Psoas muscle (tissue), 8 donors: Measurements from ENCODE around the gene EEF2K. TPM values are rescaled to one million over a fixed set of nuclear protein-coding genes. Genes with fewer than 3 reads are reported as not detected.
"Not testable (repeated sequence)": the region's sequence is repeated elsewhere in the genome, so short reads cannot be mapped to it uniquely, and the experiment has no call there.

ENCODE experiments used
- ATAC-seq, 4 donors: fragments of 200-7000 bp; cut with Tn5 transposase; one replicate each; pipeline ENCODE4 v1.9.1; 2020; ENCODE audit warnings: moderate library complexity in 3 of 4, mild to moderate bottlenecking in 2 of 4
- DNase-seq, 2 donors: peaks; one replicate each; pipeline ENCODE4 v3.0.0-alpha.2; 2020
- H3K27ac ChIP-seq: fragments of 200-600 bp; one replicate; pipeline ENCODE4 v1.8.0; 2022
- H3K27me3 ChIP-seq, 3 donors: fragments of 200-600 bp in 1 of 3; one replicate each; pipeline versions ENCODE4 v1.6.1 to v1.8.0; 2013 to 2022; ENCODE audit warnings: low read length in 2 of 3, mild to moderate bottlenecking in 2 of 3, moderate library complexity in 1 of 3; ENCODE audit not compliant: insufficient read depth in 3 of 3
- H3K36me3 ChIP-seq, 2 donors: fragments of 200-600 bp in 1 of 2; one replicate each; pipeline versions ENCODE4 v1.6.1 to v1.8.0; 2013 to 2022; ENCODE audit warnings: low read depth in 1 of 2, mild to moderate bottlenecking in 1 of 2, moderate library complexity in 1 of 2; ENCODE audit not compliant: insufficient read depth in 1 of 2
- H3K4me1 ChIP-seq: fragments of 200-600 bp; one replicate; pipeline ENCODE4 v1.8.0; 2022
- H3K4me3 ChIP-seq: fragments of 200-600 bp; one replicate; pipeline ENCODE4 v1.8.0; 2022; ENCODE audit warnings: mild to moderate bottlenecking
- H3K9me3 ChIP-seq: fragments of 200-600 bp; one replicate; pipeline ENCODE4 v1.8.0; 2022
- WGBS, 3 donors: extraction: QIAGEN DNeasy Blood & Tissue Kit; methylation state at CpG; one replicate each; pipeline versions ENCODE4 v1.1.6 to v1.1.7; 2013; 5-methylcytosine and 5-hydroxymethylcytosine counted together
- intact Hi-C, 2 donors: fragments of 100-400 bp; cut with DNase I; formaldehyde crosslinking; loops; one replicate each; pipeline versions ENCODE4 v1.11.0 to v1.14.2; 2022
- polyA plus RNA-seq, 3 donors: library from polyadenylated mRNA; stranded (reverse); fragments of 200-250 nt; gene quantifications; one replicate each; pipeline ENCODE4 v1.2.3, GENCODE V29; 2013
- total RNA-seq, 4 donors: library from RNA; stranded (reverse); fragmentation: NEBNext Ultra II Directional in 2 of 4; extraction: Animal tissue kit (Norgen Biotek cat#: 25700) in 2 of 4; gene quantifications; one replicate each; pipeline versions ENCODE4 v1.2.1 to v1.2.4, GENCODE V29; 2021 to 2023
- TF ChIP-seq, protein P1 (sequence below): fragments of 200-600 bp; IDR thresholded peaks from one replicate; pipeline ENCODE4 v1.8.0; 2022; ENCODE audit warnings: antibody characterized with exemption
- donor health status: healthy with polysubstance abuse.
- donor health status: DM: no; HTN: no; CAD: no; lungs with moderate emphysema.
- donor health status: Bipolar disorder and iron deficiency.
- donor health status: healthy.
- donor health status: DM: yes; HTN: yes; CAD: no.
- donor health status: DM: no; HTN: no; CAD: no.
- donor health status: DM: no; HTN: no; CAD: no.
- donor health status: DM: yes; HTN: yes; CAD: no.

The EEF2K gene
- total and polyA plus RNA-seq, 7 donors = 13.0 to 47.0 (median 29.4) TPM

DNA sequence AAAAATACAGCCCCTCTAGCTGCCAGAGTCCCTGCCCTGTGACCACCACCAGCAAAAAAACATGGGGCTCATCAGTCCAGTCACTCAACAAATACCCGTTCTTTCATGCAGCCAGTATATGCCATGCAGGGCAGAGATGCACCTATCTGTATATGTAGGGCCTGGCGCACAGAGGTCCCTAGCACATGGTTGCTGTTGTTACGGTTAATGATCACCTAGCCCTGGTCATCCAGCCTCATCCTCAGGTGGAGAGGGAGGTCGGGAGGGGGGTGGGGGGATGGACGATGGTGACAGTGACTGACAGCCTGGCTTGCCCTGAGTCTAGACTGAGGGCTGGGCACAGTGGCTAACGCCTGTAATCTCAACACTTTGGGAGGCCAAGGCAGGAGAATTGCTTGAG is 42.3 kb upstream of the EEF2K start:
- H3K9me3 ChIP-seq = no peaks in the 10 kb centered on the region
- TF ChIP-seq, protein P1, sequence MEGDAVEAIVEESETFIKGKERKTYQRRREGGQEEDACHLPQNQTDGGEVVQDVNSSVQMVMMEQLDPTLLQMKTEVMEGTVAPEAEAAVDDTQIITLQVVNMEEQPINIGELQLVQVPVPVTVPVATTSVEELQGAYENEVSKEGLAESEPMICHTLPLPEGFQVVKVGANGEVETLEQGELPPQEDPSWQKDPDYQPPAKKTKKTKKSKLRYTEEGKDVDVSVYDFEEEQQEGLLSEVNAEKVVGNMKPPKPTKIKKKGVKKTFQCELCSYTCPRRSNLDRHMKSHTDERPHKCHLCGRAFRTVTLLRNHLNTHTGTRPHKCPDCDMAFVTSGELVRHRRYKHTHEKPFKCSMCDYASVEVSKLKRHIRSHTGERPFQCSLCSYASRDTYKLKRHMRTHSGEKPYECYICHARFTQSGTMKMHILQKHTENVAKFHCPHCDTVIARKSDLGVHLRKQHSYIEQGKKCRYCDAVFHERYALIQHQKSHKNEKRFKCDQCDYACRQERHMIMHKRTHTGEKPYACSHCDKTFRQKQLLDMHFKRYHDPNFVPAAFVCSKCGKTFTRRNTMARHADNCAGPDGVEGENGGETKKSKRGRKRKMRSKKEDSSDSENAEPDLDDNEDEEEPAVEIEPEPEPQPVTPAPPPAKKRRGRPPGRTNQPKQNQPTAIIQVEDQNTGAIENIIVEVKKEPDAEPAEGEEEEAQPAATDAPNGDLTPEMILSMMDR = no peak
- no peaks in the 10 kb centered on the region for H3K4me1 ChIP-seq
- H3K27me3 ChIP-seq = peaks cover 0 to 25% (median 6%) of the 10 kb centered on the region in 3 donors
- WGBS, 3 donors = 80 to 90% (median 85%) methylated on average over 6 of the region's 6 CpGs
- DNase-seq = no peak
- intact Hi-C loops = no loop called here
- ATAC-seq = no peak
- H3K27ac ChIP-seq = no peak overlapping the region
- H3K4me3 ChIP-seq = no peak overlapping the region
- no peaks in the 10 kb centered on the region for H3K36me3 ChIP-seq

DNA sequence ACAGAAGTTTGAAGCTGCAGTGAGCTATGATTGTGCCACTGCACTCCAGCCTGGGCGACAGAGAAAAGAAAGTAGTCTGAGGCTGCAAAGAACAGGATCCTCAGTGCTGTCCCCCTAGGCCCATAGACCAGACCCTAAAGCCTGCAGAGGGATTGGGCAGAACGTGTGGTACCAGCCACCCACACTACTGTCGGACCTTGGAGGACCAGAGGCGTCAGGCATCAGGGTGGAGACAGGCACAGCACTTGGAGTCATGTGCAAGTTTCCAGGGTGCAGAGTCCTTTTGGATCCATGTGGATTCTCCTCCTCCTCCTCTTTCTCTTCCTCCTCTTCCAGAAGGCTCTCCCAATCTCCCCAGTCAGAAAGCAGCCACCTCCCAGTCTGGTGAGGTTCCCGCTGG is 41.6 kb upstream of the EEF2K start:
- no peak for ATAC-seq
- TF ChIP-seq, protein P1 = no peak
- WGBS, 3 donors = 90 to 94% (median 92%) methylated on average over 5 of the region's 5 CpGs

DNA sequence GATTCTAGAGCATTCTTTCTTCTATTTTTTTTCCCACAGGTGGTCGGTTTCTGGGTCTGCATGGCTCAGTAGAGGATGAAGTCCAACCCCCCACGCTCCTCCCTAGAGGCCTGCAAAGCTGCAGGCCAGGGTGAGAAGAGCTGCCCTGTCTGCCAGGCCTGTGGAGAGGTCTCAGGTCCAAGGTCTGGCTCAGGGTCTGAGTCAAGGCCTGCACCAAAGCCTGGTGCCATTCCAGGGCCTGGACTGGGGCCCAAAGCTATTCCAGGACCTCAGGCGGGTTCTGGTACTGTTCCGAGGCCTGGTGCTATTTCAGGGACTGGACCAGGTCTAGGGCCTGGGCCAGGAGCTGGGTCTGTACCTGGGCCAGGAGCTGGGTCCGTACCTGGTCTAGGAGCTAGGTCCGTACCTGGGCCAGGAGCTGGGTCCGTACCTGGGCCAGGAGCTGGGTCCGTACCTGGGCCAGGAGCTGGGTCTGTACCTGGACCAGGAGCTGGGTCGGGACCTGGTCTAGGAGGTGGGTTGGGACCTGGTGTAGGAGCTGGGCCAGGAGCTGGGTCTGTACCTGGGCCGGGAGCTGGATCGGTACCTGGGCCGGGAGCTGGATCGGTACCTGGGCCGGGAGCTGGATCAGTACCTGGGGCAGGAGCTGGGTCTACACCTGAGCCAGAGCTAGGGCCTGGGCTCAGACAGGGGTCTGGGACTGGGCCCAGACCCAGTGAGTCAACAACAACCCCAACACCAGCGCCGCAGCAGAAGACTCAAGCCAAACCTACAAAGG is 40.4 kb upstream of the EEF2K start:
- Histone ChIP-seq H3K27ac (no peak overlapping the region), H3K36me3 (no peaks in the 10 kb centered on the region), H3K27me3 (peaks cover 0 to 25% (median 4%) of the 10 kb centered on the region in 3 donors), H3K9me3 (no peaks in the 10 kb centered on the region), H3K4me1 (no peaks in the 10 kb centered on the region), H3K4me3 (no peak overlapping the region)
- TF ChIP-seq, protein P1 = no peak
- WGBS, 3 donors = 80 to 84% (median 83%) methylated on average over 13 to 16 of the region's 16 CpGs
- no peak for ATAC-seq
- DNase-seq = no peak
- intact Hi-C loops = no loop called here

More for the DNA sequence above, 41.6 kb upstream of the EEF2K start:
- Histone ChIP-seq H3K9me3 (no peaks in the 10 kb centered on the region), H3K27ac (no peak overlapping the region), H3K4me3 (no peak overlapping the region), H3K36me3 (no peaks in the 10 kb centered on the region), H3K4me1 (no peaks in the 10 kb centered on the region), H3K27me3 (peaks cover 0 to 25% (median 6%) of the 10 kb centered on the region in 3 donors)
- DNase-seq = no peak
- intact Hi-C loops = no loop called here

DNA sequence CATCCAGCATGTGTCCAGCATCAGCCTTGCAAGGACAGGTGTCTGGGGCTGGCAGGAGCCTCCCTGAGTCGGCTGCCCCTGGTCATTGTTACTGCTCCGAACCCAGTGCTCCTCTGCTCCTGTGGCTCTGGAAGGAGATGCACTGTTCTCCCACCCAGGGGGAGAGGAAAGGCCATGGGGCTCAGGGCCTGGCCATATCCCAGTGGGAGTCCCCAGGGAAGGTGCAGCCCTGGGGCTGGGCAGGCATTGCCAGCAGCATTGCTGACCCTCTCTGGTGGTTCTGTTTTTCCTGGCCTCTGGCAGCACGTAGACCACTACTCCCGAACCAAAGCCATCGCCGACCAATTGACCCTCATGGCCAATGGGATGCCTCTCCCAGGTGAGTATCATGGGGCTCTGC is 34.1 kb upstream of the EEF2K start:
- WGBS, 3 donors = 83 to 91% (median 88%) methylated on average over 6 of the region's 6 CpGs
- TF ChIP-seq, protein P1 = no peak
- intact Hi-C loops = no loop called here
- DNase-seq (no peak), ATAC-seq (no peak)
- Histone ChIP-seq H3K27me3 (no peaks in the 10 kb centered on the region), H3K4me1 (no peaks in the 10 kb centered on the region), H3K4me3 (no peak overlapping the region), H3K36me3 (no peaks in the 10 kb centered on the region), H3K27ac (no peak overlapping the region), H3K9me3 (no peaks in the 10 kb centered on the region)

DNA sequence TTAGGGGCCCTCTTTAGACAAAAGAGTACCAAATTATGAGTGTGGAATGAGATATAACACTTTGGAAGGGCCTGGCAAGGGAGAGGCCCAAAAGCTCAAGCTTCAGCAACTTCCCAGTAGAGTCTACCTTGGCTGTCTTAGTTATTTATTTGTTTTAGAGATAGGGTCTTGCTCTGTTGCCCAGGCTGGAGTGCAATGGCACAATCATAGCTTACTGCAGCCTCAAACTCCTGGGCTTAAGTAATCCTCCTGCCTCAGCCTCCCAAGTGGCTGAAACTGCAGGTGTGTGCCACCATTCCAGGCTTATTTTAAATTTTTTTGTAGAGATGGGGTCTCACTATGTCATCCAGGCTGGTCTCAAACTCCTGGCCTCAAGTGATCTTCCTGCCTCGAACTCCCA is 33.4 kb upstream of the EEF2K start:
- H3K9me3 ChIP-seq, intact Hi-C loops, DNase-seq, H3K36me3 ChIP-seq, H3K27me3 ChIP-seq, H3K4me3 ChIP-seq, H3K27ac ChIP-seq, H3K4me1 ChIP-seq, ATAC-seq: not testable (repeated sequence)
- 88 to 96% (median 95%) methylated on average over 1 of the region's 1 CpG for WGBS, 3 donors
